Nucleus accumbens (tissue), 56 donors: ENCODE data around the gene GTF3C1.

ENCODE experiments used
- DNase-seq, 56 donors: peaks; one replicate each; lab custom pipeline; 2025; lab: John Stamatoyannopoulos, UW

The GTF3C1 gene

GRCh38 chr16:27564224-27564623, 14.5 kb upstream of the GTF3C1 start:
- no peak for DNase-seq

- no peak for DNase-seq
Observed at GRCh38 chr16:27561216-27561615, 11.5 kb upstream of the GTF3C1 start.

- DNase-seq = no peak
Observed at GRCh38 chr16:27558932-27559331, 9.2 kb upstream of the GTF3C1 start.

- no peak for DNase-seq
Observed at GRCh38 chr16:27558434-27558833, 8.7 kb upstream of the GTF3C1 start.

GRCh38 chr16:27556471-27556870, 6.8 kb upstream of the GTF3C1 start:
- DNase-seq = no peak

- no peak for DNase-seq
Observed at GRCh38 chr16:27551036-27551435, 1.3 kb upstream of the GTF3C1 start.

- no peak for DNase-seq
Observed at GRCh38 chr16:27550582-27550920, 838 bp upstream of the GTF3C1 start.

- no peak for DNase-seq
Observed at GRCh38 chr16:27549464-27549745, 308 bp downstream of the GTF3C1 start.

- DNase-seq = no peak
Observed at GRCh38 chr16:27547851-27548250, 1.9 kb downstream of the GTF3C1 start.

GRCh38 chr16:27547134-27547533, 2.6 kb downstream of the GTF3C1 start:
- peak in 19 of 56 donors; percentile 1 to 46 (median 12) for DNase-seq

GRCh38 chr16:27544671-27545070, 5.0 kb downstream of the GTF3C1 start:
- no peak for DNase-seq

GRCh38 chr16:27543801-27544200, 5.9 kb downstream of the GTF3C1 start:
- DNase-seq = peak in 1 of 56 donors; percentile 4

GRCh38 chr16:27539636-27540035, 10.1 kb downstream of the GTF3C1 start:
- DNase-seq = no peak

- DNase-seq = no peak
Observed at GRCh38 chr16:27539120-27539519, 10.6 kb downstream of the GTF3C1 start.

- no peak for DNase-seq
Observed at GRCh38 chr16:27538528-27538927, 11.2 kb downstream of the GTF3C1 start.

GRCh38 chr16:27534256-27534655, 15.5 kb downstream of the GTF3C1 start:
- DNase-seq = no peak

GRCh38 chr16:27531826-27532800, 17.6 kb downstream of the GTF3C1 start:
- no peak for DNase-seq

GRCh38 chr16:27531186-27531585, 18.5 kb downstream of the GTF3C1 start:
- no peak for DNase-seq

- DNase-seq = peak in 17 of 56 donors; percentile 4 to 49 (median 21)
Observed at GRCh38 chr16:27529962-27530361, 19.8 kb downstream of the GTF3C1 start.

- no peak for DNase-seq
Observed at GRCh38 chr16:27528294-27528693, 21.4 kb downstream of the GTF3C1 start.

GRCh38 chr16:27526180-27526579, 23.5 kb downstream of the GTF3C1 start:
- DNase-seq = no peak

- no peak for DNase-seq
Observed at GRCh38 chr16:27522173-27522707, 27.5 kb downstream of the GTF3C1 start.
